NCI-H446 (cell line): ENCODE results near the gene RTL5.

ENCODE experiments used
- DNase-seq, 2 experiments: peaks; one replicate each; lab custom pipeline; 2025; lab: John Stamatoyannopoulos, UW

Gene RTL5

GRCh38 chrX:72078411-72078810 lies 53.3 kb downstream of the RTL5 start:
- no peak for DNase-seq
